NCI-H2171 (cell line): Measurements from ENCODE around the gene MYOZ1.
"Not testable (repeated sequence)": the region's sequence is repeated elsewhere in the genome, so short reads cannot be mapped to it uniquely, and the experiment has no call there.

Source experiments
- DNase-seq: peaks from one replicate; lab custom pipeline; 2025; lab: John Stamatoyannopoulos, UW

MYOZ1 gene, protein sequence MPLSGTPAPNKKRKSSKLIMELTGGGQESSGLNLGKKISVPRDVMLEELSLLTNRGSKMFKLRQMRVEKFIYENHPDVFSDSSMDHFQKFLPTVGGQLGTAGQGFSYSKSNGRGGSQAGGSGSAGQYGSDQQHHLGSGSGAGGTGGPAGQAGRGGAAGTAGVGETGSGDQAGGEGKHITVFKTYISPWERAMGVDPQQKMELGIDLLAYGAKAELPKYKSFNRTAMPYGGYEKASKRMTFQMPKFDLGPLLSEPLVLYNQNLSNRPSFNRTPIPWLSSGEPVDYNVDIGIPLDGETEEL

DNA sequence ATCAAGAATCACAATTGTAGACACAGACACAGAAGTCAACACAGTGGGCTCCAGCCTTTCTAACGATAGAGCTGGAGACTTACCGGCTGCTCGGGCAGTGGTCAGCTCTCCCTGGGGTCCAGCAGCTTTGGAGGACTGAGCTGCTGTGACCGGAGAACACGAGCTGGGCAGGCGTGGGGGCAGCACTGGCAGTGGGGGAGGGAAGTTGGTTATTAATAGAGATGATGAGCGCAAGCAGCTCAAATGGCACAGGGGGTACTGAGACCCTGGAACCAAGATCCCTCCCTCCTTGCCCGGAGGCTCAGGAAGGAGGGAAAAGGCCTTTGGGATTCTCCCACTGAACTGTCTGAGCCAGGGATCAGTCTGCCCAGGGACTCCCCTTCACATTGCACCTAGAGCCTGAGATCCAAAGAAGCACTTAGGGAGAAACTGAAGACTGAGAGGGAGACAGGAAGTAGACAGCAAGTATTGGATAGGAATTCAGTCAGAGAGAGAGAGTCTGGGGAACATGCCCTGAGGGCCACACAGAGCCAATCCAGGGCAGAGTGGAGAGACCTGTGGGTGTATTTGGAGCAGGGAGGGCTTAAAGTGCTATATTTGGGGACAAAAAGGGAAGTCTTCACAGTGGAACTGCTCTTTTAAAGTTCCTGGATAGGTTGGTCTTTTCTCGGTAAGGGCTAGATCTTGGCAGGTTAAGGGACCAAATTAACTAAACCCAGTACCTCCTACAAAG is at the start of gene MYOZ1:
MYOZ1 (minus strand) TSS at position 147 of the 733 bp plus-strand sequence. CDS start 1,457 bp downstream, outside the sequence.
- no peak for DNase-seq

DNA sequence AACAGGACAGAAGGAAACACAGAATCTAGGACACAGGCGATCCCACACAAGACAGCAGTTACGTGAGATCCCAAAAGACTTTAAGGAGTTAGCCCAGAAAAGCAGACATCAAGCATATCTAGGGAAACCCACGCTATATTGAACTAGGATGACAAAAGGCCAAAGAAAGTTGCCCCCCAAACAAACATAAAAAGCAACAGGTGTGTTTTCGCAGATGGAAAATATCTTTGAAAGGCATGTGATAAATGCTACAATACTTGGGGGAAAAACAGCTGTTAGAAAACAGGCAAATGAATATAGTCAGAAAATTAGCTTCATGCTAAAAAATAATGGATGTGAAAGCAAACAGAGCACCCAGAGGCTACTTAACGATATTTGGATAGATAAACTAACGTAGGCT is 49.5 kb upstream of the MYOZ1 start:
- not testable (repeated sequence) for DNase-seq

DNA sequence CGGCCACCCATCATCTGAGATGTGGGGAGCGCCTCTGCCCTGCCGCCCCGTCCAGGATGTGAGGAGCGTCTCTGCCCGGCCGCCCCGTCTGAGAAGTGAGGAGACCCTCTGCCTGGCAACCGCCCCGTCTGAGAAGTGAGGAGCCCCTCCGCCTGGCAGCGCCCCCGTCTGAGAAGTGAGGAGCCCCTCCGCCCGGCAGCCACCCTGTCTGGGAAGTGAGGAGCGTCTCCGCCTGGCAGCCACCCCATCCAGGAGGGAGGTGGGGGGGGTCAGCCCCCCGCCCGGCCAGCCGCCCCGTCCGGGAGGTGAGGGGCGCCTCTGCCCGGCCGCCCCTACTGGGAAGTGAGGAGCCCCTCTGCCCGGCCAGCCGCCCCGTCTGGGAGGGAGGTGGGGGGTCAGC is 48.3 kb upstream of the MYOZ1 start:
- DNase-seq = not testable (repeated sequence)

DNA sequence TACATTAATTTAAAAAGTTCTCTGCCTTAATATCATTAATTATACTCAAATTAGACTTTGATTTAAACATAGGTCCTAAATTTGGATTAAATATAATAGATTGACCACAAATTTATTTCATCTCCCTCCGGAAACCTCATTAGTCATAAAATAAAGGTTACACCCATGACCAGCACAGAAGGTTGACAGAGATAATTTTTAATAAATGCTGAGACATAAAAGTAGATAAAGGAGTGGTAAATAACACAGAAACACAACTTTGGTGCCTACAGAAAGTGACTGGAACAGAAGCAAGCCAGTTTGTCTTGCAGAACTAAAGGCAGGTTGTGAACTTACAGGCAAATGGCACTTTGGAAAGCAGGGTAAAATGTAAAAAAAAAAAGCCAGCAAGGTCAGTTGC is 46.4 kb upstream of the MYOZ1 start:
- not testable (repeated sequence) for DNase-seq

DNA sequence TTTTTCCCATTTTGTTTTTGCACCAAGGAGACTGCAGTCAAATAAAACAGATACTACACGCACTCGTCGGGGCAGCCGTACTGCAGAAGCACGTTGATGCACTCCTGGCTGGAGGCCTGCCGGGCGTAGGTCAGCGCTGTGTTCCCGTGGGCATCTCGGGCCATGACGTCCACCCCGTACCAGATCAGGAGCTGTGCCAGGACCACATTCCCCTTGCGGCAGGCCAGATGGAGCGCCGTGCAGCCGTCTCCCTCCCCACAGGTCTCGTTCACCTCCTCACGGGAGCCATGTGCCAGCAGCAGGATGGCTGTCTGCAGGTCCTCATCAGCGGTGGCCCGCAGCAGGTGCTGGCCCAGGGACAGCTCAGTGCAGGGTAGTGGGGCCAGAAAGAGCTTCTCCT is 33.3 kb upstream of the MYOZ1 start:
- not testable (repeated sequence) for DNase-seq

DNA sequence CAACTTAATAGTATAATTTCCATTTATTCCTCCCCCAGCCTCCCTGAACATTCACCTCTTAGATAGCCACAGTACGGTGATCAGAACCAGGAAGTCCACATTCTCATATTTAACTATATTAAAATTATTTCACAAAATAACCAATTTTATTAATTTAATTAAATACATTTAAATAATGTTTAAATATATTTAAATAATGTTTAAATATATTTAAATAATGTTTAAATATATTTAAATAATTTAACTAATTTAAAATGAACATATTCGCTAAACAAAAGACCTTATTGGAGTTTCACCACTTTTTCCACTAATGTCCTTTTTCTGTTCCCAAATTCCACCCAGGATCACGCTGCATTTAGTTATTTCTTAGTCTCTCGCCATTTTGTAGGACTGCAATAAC is 27.1 kb upstream of the MYOZ1 start:
- not testable (repeated sequence) for DNase-seq

DNA sequence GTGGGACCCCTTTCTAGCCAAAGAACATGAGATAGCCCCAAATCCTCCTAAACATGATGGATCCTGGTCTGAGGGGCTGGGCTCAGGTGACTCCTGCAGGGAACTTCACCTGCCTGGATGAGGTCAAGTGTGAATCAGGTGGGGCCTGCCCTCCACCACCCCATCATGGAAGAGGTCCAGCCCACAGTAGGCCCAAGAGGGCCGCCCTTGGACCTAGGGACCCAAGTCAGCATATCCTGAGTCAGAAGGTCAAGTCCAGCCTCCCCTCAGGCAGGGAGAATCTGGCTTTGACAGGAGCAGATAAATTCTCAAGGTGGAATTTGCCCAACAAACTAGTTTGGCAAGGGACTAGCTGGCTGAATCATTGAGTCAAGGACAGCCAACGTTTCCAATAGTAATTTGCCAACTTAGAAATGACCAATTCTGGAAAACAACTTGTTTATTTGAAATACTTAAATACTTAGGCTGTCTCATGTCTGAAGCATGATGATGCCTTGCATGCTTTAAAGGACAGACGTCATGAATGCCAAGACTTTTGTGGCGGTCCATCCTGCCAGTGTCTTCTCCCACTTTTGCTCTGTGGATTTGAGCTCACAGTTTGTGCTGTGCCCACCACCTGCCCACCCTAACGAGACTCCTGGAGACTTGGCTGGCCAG is 25.0 kb upstream of the MYOZ1 start:
- not testable (repeated sequence) for DNase-seq

DNA sequence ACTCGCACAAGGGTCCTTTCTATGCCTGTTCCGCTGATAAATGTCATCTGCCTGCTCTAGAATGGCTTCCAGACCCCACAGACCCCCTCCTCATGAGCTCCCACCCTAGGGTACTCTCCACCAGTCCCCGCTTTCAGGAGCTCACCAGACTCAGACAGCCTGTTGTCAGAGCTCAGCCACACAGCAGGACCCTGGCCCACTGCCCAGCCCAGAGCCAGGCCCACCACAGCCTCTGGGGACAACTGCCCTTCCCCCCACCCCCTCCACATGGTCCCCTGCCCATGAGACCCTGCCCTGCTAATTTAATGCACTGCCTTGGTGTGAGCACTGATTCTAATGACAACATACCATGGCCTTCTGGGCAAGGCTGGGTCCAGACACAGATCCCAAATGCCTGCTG is 24.3 kb upstream of the MYOZ1 start:
- not testable (repeated sequence) for DNase-seq

DNA sequence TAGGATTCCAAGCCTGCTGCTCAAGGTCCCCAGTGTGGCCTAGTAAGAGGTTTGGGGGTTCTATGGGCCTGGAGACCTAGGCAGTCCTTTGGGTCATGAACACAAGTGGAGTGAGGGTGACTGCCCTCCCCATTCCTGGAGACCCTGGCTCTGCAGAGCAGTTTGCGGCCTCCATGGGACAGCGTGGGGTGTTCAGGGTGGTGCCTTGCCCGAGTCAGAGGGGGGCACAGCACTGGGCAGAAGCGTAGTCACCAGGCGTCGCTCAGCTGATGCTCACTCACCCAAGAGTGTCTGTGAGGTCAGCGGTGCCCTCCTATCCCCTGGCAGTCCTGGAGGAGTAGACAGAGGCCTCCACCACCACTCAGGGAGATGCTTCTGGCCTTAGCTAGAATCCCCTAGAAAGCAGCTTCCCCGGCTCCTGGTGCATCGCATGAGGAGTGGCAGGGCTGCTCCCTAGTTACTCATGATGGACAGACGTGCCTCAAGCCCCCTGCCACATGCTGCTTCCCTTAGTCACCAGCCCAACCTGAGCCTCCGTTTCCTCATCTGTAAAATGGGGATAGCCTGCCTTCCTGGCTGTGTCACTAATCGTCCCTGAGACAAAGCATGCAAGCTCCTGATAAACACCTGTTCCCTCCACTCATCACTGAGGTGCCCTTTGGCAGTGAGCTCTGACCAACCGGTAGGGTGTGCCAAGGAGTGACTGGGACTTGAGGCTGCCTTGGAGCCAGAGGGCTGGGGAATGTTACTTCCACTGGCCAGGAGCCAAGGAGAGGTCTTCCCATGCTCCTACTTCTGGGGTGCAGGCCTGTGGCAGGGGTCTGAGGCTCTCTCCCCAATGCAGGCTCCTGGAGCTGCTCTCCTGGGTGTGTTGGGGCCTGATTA is 23.1 kb upstream of the MYOZ1 start:
- DNase-seq = not testable (repeated sequence)

DNA sequence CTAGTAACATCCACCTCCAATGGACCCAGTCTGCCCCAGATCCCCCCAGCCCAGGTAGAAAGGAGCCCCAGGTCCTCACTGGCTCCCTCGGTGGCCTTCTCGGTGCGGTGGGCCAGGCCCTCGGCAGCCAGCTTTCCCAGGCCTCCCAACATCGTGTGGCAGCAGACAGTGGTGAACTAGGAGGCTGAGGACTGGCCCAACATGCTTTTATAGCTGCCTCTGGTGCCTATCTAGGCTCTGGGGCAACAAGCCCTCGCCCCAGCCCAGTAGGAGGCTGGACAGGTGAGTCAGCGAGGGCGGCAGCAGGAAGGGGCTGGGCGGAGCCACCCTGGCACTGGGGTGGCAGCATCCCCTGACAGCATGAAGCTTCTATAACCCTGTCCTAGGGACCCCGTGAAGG is 22.3 kb upstream of the MYOZ1 start:
- DNase-seq = not testable (repeated sequence)

DNA sequence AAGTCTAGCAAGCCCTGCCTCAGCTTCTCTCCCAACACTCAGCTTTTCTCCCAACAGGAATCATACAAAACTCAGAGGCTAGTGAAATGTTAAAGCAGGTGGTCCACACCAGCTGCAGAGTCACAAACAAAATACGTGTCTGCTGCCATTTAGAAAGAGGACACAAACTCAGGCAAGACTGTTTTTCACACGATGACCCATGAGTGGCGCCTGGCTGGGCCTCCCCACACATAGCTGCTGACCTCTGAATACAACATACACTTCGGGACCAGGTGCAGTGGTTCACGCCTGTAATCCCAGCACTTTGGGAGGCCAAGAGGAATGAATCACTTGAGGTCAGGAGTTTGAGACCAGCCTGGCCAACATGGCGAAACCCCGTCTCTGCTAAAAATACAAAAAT is 21.4 kb upstream of the MYOZ1 start:
- not testable (repeated sequence) for DNase-seq

DNA sequence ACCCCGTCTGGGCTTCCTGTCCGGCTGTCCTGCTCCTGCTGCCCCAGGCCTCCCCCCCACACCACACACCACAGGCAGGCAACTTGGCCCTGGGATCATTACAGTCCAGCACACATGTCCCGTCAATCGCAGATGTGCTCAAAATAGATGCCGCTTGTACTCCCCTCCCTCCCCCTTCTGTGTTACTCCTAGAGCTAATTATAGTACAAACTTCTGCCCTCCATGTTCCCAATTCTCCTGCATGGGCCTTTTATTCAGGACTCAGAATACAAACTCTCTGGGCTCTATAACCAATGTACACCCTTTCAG is 14.7 kb upstream of the MYOZ1 start, which contains the start of gene SYNPO2L:
SYNPO2L (minus strand) TSS at position 40 of the 309 bp plus-strand sequence. CDS start 107 bp downstream, outside the sequence.
- DNase-seq = no peak

DNA sequence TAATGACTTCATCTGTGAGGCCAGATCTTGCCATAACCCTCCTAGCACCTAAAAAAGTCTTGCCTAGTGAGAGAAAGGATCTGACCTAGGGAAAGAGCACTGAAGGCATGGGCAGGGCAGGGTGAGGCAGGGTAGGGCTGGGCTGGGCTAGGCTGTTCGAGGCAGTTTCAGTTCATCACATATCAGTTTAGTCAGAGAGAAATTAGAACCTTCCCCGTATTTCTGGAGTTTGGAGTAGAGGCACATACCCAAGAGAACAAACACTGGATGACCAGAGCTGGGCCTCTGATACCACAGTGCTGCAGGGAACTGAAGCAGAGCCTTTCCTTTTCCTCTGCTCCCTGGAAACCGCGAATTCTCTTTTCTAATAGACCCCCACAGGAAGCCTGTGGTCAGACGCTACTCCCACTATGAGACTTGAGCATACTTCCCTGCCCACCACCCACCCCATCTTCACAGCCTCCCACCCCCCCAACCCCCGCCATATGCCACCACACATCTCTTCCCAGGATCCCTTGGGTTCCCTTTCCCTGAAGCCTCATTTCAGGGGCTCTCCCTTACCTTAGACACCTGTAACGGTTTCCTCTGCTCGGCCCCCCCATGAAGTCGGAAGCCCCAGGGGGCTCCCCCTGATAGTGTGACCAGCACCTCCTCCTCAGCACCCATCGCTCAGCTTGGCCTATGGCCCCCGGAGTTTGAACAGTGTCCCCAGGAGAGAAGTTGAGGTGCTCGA is 14.1 kb upstream of the MYOZ1 start:
- no peak for DNase-seq

DNA sequence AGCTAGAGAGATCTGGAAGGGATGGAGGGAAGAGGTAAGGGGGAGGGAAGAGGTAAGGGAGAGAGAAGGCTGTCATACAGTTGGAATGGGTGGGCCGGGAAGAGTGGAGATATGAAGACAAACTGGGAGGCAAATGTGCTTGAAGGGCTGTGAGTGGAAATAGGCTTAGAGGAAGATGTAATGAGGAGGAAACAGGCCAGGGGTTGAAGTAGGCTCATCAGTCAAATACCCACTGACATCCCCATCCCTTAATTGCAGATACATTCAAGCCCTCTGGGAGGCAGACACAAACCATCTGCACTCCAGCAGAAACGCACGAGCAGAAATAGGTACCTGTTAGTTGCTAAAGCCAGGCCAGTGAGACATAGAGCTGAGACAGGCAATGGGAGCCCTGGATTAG is 12.4 kb upstream of the MYOZ1 start:
- no peak for DNase-seq

DNA sequence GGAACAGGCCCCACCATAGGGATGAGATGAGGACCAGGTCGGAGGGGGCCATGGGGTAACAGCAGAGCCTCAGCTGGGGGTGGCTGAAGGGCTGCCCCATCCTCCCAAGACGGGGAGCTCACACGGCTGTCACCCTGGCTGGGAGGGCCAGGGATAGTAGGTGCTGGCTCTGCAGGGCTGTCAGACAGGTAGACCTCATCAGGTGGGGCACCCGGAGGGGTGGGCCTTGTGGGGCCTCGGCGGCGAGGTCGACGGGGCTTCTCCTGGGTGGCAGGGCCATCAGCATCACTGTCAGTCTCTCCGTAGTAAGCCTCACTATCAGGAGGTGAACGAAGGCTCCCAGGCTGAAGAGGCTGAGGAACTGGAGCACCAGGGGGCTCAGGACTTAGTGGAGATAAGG is 11.9 kb upstream of the MYOZ1 start:
- no peak for DNase-seq

DNA sequence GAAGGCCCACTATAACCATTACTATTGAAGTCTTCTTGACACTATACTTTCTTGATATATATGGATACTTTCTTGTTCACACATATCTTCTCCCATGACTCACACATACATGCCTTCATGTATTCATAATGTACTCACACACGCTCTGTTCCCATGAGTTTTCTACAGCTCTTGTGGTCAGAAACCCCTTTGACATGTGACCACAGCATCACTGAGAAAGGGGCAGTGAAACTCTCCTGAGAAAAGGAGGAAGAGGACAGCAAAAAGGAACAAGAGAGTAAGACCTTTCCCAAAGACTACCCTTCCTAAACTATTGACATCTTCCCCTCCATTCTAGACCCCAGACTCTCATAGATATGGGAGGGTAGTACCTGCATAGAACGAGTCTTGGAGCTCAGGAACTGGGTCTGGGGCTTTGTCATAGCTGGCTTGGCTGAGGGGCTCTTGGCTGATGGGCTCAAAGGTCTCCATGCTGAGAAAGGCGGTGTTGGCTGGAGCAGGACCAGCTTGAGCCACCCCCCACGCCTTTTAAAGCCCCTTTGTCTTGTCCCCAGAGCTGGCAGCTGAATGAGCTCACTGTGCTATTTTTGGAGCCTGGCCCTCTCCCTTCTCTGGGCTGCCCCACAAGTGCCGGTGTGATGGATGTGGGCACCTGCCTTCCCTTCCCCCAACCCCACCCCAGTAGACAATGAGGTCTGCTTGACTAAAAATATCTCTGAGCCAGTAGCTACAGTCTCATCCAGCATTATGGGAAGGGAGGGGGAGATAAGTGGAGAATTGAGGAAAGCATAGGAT is 9.5 kb upstream of the MYOZ1 start:
- DNase-seq = no peak

DNA sequence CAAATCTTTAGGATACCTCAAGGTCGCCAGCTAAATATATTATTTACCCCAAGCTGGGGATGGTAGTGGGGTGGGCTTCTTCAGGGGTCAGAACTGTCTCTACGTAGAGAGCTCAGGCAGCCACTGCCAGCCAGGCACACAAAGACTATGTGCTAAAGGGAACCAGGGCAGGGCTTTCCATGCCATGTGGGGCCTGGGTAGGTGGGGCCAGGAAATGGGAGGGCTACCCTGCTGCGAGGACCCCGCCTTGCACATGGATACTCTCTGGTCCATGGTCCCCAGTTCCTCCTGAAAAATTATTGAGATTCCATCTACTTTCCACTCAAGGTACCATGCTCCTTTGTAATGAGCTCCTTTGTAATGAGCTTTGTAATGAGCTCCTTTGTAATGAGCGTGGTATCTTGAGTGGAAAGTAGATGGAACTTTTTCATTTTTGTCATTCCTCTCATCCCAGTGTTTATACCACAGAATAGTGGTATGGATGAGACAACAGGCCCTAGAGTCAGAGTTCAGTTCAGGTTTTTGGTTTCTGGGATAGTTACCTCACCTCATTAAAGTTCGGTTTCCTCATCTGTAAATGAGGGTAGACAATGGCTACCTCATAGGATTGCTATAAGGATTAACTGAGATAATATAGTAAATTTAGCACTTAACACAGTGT is 8.7 kb upstream of the MYOZ1 start:
- DNase-seq = no peak

DNA sequence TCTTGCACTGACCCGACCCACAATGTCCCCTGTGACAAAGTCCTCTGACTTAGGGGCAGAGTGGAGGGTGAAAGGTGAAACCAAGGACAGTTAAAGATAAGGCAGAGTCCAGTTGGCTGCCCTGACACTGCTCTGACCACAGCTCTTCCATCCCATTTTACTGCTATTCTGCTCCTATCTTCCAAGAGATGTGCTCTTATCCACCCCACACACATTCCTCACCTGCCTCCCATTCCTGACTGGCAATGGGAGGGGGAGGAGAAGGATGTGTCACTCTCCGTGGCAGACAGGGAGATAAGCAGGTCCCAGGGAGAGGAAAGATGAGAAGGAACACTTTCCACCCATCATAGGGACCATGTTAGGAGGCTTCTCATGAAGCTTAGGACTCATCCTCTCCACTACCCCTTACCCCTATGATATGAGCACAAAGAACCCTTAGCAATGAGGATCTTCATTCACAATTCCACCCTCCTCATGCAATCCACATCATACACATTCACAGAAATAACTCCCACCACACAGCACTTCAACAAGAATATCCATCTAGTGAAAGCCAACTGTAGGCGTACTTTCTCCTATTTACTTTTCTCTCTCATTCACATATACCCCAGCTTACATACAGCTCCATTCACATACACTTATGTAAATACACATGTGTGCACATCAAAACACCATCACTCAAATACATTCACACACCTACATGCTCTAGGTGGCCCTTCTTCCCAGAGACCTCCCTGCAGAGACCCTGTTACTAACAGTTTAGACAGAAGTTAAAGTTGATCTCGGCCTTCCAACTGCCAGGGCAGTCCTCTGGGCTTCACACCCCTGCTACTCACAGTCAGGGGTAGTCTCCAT is 7.9 kb upstream of the MYOZ1 start:
- DNase-seq = no peak
